Stimulated activated CD4-positive, alpha-beta T cell treated with anti-CD3 and anti-CD28 coated beads, Interleukin-12 subunit alpha, Interleukin-12 subunit beta, amount 100 ng/mL, for 24 hours (primary cell): ENCODE data around the gene GARIN5B.

Source experiments
- DNase-seq, 2 experiments: peaks; one replicate each; pipeline ENCODE4 v3.0.0-alpha.2; 2020; ENCODE audit warnings: low read depth in 2 of 2

Gene GARIN5B

DNA sequence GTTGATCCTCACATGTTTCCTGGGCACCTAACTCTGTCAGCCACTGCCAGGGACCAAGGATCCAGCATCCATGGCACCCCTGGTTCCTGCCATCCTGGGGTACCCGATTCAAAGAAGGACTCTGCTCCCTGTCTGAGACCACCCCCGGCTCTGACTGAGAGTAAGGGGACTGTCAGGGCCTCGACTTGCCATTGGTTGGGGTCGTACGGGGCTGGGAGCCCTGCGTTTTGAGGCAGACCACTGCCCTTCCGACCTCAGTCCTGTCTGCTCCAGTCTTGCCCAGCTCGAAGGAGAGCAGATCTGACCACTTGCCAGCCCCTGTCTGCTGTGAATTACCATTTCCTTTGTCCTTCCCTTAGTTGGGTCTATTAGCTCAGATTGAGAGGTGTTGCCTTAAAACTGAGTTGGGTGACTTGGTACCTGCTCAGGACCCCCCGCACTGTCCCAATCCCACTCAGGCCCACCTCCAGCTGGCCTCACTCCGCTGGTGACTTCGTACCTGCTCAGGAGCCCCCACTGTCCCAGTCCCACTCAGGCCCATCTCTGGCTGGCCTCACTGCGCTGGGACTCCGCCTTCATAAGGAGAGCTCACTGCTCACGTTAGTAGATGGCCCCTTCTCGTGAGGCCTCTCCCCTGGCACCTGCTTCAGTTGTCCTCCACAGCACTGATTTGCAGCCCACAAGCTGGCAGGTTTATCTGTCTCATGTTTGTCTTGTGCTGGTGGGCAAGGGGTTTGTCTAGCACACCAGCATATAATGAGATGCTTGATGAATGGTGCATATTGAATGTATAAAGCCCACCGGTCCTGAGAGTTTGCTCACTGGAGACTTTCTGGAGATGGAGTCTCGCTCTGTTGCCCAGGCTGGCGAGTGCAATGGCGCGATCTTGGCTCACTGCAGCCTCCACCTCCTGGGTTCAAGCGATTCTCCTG is 26.6 kb upstream of the GARIN5B start:
- DNase-seq: no peak

- DNase-seq: no peak
These were observed 24.9 kb upstream of the GARIN5B start for GRCh38 chr19:55387736-55388497.

DNA sequence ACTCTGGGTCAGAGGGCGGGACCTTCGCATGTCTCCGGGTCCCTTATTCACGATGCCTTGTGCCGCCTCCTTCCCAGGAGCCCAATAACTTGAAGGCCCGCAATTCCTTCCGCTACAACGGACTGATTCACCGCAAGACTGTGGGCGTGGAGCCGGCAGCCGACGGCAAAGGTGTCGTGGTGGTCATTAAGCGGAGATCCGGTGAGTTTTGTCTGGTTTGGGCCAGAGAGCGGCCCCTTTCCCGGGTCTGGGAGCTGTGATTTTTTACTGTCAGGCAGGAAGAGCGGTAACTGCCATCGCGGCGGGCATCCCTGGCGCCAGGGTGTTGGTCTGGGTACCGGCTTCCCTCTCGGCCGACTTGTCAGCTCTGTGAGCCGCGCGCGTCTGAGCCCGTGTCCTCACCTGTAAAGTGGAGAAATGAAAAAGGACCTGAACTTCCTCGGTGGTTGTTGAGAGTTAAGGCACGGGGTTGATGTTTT is 23.5 kb upstream of the GARIN5B start:
- no peak for DNase-seq

GRCh38 chr19:55385724-55386492 is 22.8 kb upstream of the GARIN5B start, which contains the start of gene RPL28:
Gene RPL28, plus strand, starts transcription at chr19:55385932. Its CDS starts 426 bp downstream, at chr19:55386358.
- DNase-seq: peak; percentile 97 to 98

DNA sequence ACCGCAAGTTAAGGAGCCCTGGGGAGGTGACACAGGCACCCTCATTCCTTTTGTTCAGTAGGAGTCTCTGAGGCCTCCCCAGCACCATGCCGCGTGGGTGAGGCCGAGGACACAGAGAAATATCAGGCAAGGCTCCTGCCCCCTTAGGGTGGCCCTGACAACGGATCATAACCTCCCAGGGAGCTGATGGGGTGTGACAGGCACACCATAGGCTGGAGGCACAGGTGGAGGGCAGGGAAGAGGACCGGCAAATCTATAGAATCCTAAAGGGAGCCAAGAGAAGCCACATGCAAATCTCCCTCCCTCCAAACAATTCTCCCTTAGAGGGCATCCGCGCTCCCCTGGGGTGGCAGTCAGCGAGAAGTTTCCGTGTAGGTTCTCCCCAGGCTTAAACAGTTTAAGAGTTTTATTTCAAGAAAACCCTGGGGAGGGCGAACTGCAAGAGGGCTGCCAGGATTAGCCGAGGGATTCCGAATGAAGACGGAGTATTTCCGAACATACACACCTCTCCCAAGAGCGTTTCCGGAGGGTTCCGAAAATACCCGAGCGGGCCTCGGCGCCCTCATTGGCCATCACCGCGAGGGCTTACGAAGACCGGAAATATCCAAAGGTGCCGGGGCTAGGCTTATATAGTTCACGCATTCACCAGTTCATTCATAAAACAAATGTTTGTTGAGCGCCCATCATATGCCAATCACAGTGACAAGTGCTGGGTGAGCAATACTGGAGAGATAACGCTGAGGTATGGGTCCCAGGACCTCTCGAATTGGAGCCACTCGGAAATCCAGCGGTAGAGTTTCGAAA is 22.1 kb upstream of the GARIN5B start:
- DNase-seq: peak; percentile 87 to 96

DNA sequence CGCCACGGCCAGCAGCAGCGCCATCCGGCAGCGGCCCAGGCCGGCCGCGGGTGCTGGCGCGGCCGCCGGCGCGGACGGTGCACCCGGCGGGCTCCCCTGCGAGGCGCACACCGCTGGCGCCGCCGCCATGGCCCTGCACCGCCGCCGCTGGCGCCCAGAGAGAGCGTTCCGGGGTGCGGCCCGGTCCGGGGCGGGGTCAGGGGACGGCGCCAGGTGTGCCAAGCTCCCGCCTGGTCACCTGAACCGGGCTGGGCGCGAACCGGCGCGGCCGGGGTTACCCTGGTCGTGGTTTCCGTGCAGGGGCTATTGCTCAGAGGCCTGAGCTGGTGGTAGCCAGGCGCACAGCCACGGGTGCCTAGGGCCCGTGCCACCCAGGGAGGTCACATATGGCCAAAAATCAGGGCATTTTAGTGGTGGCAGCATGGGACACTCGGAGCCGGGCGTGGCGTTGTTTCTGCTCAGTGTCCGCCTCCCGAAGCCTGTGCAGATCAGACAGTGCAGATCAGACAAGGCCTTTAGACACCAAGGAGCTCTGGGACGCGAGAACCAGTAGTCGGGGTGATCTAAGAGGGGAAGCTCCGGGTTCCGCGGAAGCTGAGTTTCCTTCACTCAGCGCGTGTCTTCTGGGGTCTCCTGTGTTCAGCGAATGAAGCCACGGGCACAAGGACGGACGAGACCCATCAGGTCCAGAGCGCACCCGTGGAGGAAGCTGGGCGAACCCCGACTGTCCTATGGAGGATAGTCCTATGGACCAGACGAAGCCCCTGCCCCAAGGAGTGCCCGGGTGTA is 21.3 kb upstream of the GARIN5B start, which contains the start of gene TMEM238:
TMEM238 (minus strand) TSS at position 162 of the 789 bp plus-strand sequence; CDS start at position 129, 33 bp downstream.
- peak in 1 of 2 experiments; percentile 43 for DNase-seq

DNA sequence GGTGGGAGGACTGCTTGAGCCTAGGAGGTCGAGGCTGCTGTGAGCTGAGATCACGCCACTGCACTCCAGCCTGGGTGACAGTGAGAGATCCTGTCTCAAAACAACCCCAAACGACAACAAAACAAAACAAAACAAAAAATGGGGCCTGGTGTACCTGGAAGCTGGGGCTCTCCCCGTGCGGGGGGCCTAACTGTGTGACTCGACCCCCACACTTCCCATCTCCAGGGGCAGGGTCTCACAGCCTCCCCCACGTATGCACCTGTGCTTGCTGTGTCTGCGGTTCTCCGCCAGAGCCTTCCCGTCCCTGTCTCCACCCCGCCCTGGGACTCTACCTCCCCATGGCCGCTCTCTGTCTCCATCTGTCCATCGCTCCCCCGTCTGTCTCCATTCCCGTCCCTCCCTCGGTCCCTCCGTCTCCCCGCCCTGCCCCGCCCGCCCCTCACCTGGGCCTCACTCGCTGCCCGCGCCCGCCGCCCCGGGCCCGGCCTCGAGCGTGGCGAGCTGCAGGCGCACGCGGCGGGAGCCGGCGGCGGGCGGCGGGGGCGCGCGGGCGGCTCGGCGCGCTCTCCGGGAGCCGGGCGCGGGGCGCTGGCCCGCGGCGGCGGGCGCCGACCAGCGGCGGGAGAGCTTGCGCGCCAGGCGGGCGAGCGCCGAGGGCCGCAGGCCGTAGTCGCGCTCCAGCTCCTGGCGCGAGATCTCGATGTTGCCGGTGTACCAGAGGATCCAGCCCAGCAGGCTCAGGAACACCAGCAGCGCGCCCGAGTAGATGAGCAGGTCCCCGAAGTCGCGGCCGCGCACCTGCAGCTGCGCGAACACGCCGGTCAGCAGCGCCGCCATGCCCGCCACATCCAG is 20.4 kb upstream of the GARIN5B start:
- DNase-seq: peak in 1 of 2 experiments; percentile 46

- DNase-seq: no peak
These were observed 19.5 kb upstream of the GARIN5B start for GRCh38 chr19:55382522-55383054.

DNA sequence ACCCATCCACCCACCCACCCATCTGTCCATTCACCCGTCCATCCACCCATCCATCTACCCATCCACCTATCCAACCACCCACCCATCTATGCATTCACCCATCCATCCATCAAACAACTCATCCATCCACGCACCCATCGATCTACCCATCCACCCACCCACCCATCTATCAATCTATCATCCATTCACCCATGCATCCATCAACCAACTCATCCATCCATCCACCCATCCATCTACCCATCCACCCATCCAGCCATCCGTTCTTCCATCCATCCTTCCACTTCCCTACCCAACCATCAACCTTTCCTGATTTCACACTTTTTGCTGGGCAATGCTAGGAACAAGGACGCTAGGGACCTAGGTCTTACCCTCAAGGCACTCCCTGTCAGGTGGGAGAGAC is 19.0 kb upstream of the GARIN5B start:
- DNase-seq: no peak

GRCh38 chr19:55379174-55379573 is 16.1 kb upstream of the GARIN5B start:
- no peak for DNase-seq

DNA sequence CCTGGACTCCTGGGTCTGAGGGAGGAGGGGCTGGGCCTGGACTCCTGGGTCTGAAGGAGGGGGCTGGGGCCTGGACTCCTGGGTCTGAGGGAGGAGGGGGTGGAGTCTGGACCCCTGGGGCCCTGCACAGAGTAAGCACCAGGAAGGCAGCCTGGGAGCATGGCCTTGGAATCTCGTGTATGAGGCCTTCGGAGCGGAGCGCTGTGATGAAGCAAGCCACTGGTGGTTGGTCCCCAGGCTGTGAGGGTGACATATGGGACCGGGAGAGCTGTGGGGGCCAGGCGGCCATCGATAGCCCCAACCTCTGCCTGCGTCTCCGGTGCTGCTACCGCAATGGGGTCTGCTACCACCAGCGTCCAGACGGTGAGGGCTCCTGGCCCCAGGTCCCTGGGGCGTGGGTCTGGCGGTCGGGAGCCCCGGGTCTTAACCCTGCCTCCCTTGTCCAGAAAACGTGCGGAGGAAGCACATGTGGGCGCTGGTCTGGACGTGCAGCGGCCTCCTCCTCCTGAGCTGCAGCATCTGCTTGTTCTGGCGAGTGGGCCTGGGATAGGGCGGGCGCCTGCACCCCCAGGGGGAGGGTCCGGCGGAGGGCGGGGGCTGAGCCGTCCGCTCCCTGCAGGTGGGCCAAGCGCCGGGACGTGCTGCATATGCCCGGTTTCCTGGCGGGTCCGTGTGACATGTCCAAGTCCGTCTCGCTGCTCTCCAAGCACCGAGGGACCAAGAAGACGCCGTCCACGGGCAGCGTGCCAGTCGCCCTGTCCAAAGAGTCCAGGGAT is 14.5 kb upstream of the GARIN5B start:
- DNase-seq: no peak

- no peak for DNase-seq
These were observed 13.3 kb upstream of the GARIN5B start, which contains the start of gene TMEM190 for GRCh38 chr19:55376241-55376933. Gene TMEM190, plus strand, starts transcription at chr19:55376826. Its CDS starts 28 bp downstream, at chr19:55376854.

DNA sequence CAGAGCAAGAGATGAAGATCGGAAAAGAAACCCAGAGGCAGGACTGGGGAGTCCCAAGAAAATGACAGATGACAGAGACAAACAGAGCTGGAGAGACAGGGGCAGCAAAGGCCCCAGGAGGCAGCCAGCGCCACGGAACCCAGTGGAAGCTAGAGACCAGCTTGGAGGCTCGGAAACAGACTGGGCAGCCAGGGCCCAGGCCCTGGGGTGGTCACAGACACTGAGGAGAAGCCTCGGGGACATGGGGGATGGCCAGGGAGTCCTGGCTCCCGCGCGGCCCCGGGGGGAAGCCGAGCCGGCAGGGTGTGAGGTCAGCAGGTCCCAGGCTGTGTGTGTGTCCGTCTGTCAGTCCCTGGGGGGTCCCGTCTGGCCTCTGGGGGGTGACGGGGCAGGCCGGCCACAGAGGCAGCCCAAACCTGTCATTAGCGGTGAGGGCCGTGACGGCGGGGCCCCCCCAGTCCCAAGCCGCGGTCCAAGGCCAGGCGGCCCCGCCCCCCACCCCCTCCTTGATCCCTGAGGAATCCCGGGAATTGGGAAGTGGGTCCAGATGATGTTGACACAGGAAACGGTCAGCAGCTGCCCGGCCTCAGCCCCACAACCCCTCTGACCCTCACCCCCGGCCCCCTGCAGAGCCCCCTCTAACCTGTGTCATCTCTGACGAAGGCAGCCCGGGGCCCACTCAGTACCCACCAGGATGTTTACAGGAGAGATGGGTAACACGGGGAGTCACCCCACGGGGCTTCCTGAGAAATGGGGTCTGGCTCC is 11.1 kb upstream of the GARIN5B start:
- no peak for DNase-seq

- DNase-seq: no peak
These were observed 10.4 kb upstream of the GARIN5B start for GRCh38 chr19:55373306-55373992.

DNA sequence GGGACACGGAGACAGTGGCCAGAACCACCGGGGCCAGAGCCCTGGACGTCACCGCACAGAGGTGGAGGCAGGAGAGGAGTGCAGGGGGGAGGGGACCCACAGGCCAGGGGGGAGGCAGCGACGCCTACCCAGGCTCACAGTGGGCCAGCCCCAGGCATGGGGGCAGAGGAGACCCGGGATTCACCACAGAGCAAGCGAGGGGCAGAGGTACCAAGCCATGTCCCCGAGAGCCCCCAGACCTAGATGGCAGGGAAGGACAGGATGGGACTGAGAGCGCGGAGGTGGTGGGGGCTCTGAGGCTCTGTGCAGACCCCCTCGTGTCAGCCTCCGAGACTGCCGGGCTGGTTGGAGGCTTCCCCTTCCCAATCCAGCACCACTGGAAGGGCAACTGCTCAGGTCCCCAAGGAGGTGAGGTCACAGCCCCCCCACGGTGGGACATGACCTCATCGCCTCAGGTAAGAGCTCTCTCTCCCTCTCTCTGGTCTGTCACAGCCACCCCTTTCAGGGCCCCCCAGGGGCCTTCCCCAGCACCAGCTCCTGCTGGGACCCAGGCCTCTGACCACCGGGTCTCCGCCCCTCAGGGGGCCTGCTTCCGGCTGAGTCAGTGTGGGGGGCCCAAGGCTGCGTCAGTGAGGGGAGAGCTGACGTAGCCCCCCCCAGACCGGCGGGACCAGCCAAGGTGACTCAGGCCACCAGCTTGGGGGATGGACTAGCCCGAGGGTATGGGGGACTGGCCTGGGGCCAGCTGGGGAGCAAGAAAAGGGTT is 9.4 kb upstream of the GARIN5B start:
- DNase-seq: no peak
